H54 (cell line): ENCODE data around the gene SEC14L2.
A peak's percentile ranks its signal among the peaks of the same experiment; 100 is the strongest.

Experiments used
- DNase-seq: peaks from one replicate; pipeline ENCODE4 v3.0.0; 2011; ENCODE audit warnings: low spot score, mixed read lengths; ENCODE audit not compliant: insufficient read length
- FAIRE-seq: peaks from 3 replicates; lab custom pipeline; 2011; peaks lifted over from hg19 to GRCh38; lab: Jason Lieb, UNC
- POLR2A ChIP-seq: IDR thresholded peaks from 2 replicates; pipeline ENCODE4 v1.6.1; 2011; ENCODE audit warnings: low read depth, mild to moderate bottlenecking, low read length

Gene SEC14L2

GRCh38 chr22:30396871-30397655 lies at the start of gene SEC14L2:
TSS of gene SEC14L2 (plus strand) at chr22:30397018. CDS start at chr22:30397117, 99 bp downstream.
- DNase-seq (no peak), FAIRE-seq (no peak)
- TF ChIP-seq POLR2A = 0 out of 2 replicates have a peak, but pooled peaks have one; percentile 55

GRCh38 chr22:30347255-30347892 lies 49.4 kb upstream of the SEC14L2 start:
- TF ChIP-seq POLR2A = no peak
- DNase-seq = no peak
- no peak for FAIRE-seq

GRCh38 chr22:30348404-30348803 lies 48.4 kb upstream of the SEC14L2 start:
- DNase-seq (no peak), FAIRE-seq (no peak)
- TF ChIP-seq POLR2A = no peak

GRCh38 chr22:30348809-30349208 lies 48.0 kb upstream of the SEC14L2 start:
- FAIRE-seq = no peak
- TF ChIP-seq POLR2A = no peak
- DNase-seq = no peak

GRCh38 chr22:30351226-30351625 lies 45.6 kb upstream of the SEC14L2 start:
- no peak for DNase-seq
- no peak for TF ChIP-seq POLR2A
- no peak for FAIRE-seq

- DNase-seq (no peak), FAIRE-seq (no peak)
- TF ChIP-seq POLR2A = no peak
These were observed 42.2 kb upstream of the SEC14L2 start for GRCh38 chr22:30354644-30355043.

- DNase-seq (peak; percentile 80), FAIRE-seq (no peak)
- peak; percentile 88 for TF ChIP-seq POLR2A
These were observed 40.2 kb upstream of the SEC14L2 start, which contains the start of the genes CCDC157 and SF3A1 for GRCh38 chr22:30356449-30357235. TSS of gene CCDC157 (plus strand) at chr22:30357007. CDS start at chr22:30366001, 8,994 bp downstream. TSS of gene SF3A1 (minus strand) at chr22:30356894. CDS start at chr22:30356792, 102 bp downstream.

GRCh38 chr22:30357236-30357570 lies 39.6 kb upstream of the SEC14L2 start:
- no peak for TF ChIP-seq POLR2A
- FAIRE-seq (no peak), DNase-seq (no peak)

GRCh38 chr22:30357650-30358215 lies 39.1 kb upstream of the SEC14L2 start:
- DNase-seq (no peak), FAIRE-seq (no peak)
- no peak for TF ChIP-seq POLR2A

- no peak for FAIRE-seq
These were observed 38.3 kb upstream of the SEC14L2 start for GRCh38 chr22:30358541-30358940.

GRCh38 chr22:30361916-30362650 lies 34.7 kb upstream of the SEC14L2 start:
- FAIRE-seq = no peak
- DNase-seq = no peak
- TF ChIP-seq POLR2A = no peak

More at GRCh38 chr22:30358541-30358940, 38.3 kb upstream of the SEC14L2 start:
- DNase-seq = no peak
- no peak for TF ChIP-seq POLR2A

GRCh38 chr22:30362651-30363281 lies 34.1 kb upstream of the SEC14L2 start:
- FAIRE-seq = no peak
- DNase-seq = peak; percentile 59
- TF ChIP-seq POLR2A = no peak

- no peak for DNase-seq
- FAIRE-seq = no peak
- TF ChIP-seq POLR2A = no peak
These were observed 30.9 kb upstream of the SEC14L2 start for GRCh38 chr22:30365891-30366290.
